Measurements from ENCODE around the gene AXIN1.

GRCh38 chr16:383326-384051, 31.0 kb upstream of the AXIN1 start:
- no peak for TF ChIP-seq CTCF (conservative IDR thresholded peaks at IDR 0.05; ENCODE audit: low read length)
- no peak for TF ChIP-seq EZH2phosphoT487 (IDR thresholded peaks at IDR 0.05; ENCODE audit: borderline replicate concordance)

Measured in Loucy (cell line).